ENCODE data around the gene ROPN1B. TPM values are rescaled to one million over a fixed set of nuclear protein-coding genes. Genes with fewer than 3 reads are reported as not detected.
"Not testable (repeated sequence)": the region's sequence is repeated elsewhere in the genome, so short reads cannot be mapped to it uniquely, and the experiment has no call there.

ROPN1B gene
- total RNA-seq, 3 donors from 2014 or later: not detected

- not testable (repeated sequence) for DNase-seq; H3K4me3 Mint-ChIP-seq; ATAC-seq; H3K36me3 Mint-ChIP-seq (ENCODE audit: insufficient read depth); H3K9me3 Mint-ChIP-seq; H3K4me1 Mint-ChIP-seq (ENCODE audit: low read depth)
- peaks cover 17% of the 10 kb centered on the region for H3K27me3 Mint-ChIP-seq (ENCODE audit: low read depth)
These were observed 32.1 kb upstream of the ROPN1B start for GRCh38 chr3:125936891-125937290.

- not testable (repeated sequence) for H3K9me3 Mint-ChIP-seq; DNase-seq; ATAC-seq; H3K4me3 Mint-ChIP-seq; H3K4me1 Mint-ChIP-seq (ENCODE audit: low read depth); H3K36me3 Mint-ChIP-seq (ENCODE audit: insufficient read depth)
- peaks cover 21% of the 10 kb centered on the region for H3K27me3 Mint-ChIP-seq (ENCODE audit: low read depth)
These were observed 21.2 kb upstream of the ROPN1B start for GRCh38 chr3:125947806-125948205.

- not testable (repeated sequence) for DNase-seq; H3K9me3 Mint-ChIP-seq; H3K4me3 Mint-ChIP-seq; H3K4me1 Mint-ChIP-seq (ENCODE audit: low read depth); H3K36me3 Mint-ChIP-seq (ENCODE audit: insufficient read depth)
- peak; percentile 14 to 28 for ATAC-seq
- H3K27me3 Mint-ChIP-seq (ENCODE audit: low read depth): peaks cover 21% of the 10 kb centered on the region
These were observed 20.1 kb upstream of the ROPN1B start for GRCh38 chr3:125948901-125949300.

- H3K4me3 Mint-ChIP-seq; ATAC-seq; H3K4me1 Mint-ChIP-seq (ENCODE audit: low read depth); DNase-seq; H3K9me3 Mint-ChIP-seq; H3K36me3 Mint-ChIP-seq (ENCODE audit: insufficient read depth): not testable (repeated sequence)
- H3K27me3 Mint-ChIP-seq (ENCODE audit: low read depth): peaks cover 17% of the 10 kb centered on the region
These were observed 17.8 kb upstream of the ROPN1B start for GRCh38 chr3:125951176-125951575.

DNA sequence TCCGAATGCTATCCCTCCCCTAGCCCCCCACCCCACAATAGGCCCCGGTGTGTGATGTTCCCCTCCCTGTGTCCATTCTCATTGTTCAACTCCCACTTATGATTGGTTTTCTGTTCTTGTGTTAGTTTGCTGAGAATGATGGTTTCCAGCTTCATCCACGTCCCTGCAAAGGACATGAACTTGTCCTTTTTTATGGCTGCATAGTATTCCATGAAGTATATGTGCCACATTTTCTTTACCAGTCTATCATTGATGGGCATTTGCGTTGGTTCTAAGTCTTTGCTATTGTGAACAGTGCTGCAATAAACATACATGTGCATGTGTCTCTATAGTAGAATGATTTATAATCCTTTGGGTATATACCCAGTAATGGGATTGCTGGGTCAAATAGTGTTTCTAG, 12.0 kb upstream of the ROPN1B start:
- H3K4me1 Mint-ChIP-seq (ENCODE audit: low read depth); ATAC-seq; H3K36me3 Mint-ChIP-seq (ENCODE audit: insufficient read depth); DNase-seq; H3K9me3 Mint-ChIP-seq; H3K4me3 Mint-ChIP-seq: not testable (repeated sequence)
- H3K27me3 Mint-ChIP-seq (ENCODE audit: low read depth): peaks cover 23% of the 10 kb centered on the region

DNA sequence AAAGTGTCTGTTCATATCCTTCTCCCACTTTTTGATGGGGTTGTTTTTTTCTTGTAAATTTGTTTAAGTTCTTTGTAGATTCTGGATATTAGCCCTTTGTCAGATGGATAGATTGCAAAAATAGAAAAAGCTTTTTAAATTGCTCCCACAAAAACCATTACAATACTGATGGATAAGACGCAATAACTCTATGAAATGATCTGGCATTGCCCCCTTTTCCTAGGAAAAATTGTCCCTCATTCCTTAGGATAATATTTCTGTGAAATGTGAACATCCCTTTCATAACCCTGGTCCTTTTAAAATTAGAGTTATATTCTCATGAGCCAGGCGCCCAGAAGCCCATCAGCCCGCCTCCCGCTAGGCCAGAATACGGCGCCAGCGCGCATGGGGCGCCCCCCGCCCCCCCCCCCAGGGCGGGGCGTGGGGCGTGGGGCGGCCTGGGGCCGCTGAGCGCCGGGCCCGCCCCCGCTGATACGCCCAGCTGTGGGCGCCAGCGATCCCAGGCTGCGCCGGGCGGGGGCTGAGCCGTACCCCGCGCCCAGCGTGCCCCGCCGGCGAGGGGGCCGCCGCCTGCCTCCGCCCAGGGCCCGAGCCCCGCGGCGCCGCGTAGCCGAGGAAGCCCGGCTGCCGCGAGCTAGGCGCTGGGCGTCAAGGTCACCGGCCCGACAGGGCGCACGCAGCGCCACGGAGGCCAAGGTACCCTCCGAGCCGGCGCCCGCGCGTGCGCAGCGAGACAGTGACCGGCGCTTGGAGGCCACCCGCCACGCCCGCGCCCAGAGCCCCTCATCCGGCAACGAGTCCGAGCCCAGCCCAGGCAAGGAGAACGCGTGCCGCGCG, 11.1 kb upstream of the ROPN1B start:
- Mint-ChIP-seq H3K36me3 (ENCODE audit: insufficient read depth) (no peaks in the 10 kb centered on the region), H3K9me3 (no peaks in the 10 kb centered on the region), H3K27me3 (ENCODE audit: low read depth) (peaks cover 22% of the 10 kb centered on the region), H3K4me3 (no peak overlapping the region), H3K4me1 (ENCODE audit: low read depth) (no peaks in the 10 kb centered on the region)
- ATAC-seq: peak; percentile 41 to 63
- no peak for DNase-seq

GRCh38 chr3:125958511-125959316, 10.3 kb upstream of the ROPN1B start:
- Mint-ChIP-seq H3K4me1 (ENCODE audit: low read depth) (no peaks in the 10 kb centered on the region), H3K36me3 (ENCODE audit: insufficient read depth) (no peaks in the 10 kb centered on the region), H3K9me3 (no peaks in the 10 kb centered on the region), H3K4me3 (no peak overlapping the region), H3K27me3 (ENCODE audit: low read depth) (peaks cover 22% of the 10 kb centered on the region)
- ATAC-seq (peak in 1 of 2 donors; percentile 23), DNase-seq (no peak)

DNA sequence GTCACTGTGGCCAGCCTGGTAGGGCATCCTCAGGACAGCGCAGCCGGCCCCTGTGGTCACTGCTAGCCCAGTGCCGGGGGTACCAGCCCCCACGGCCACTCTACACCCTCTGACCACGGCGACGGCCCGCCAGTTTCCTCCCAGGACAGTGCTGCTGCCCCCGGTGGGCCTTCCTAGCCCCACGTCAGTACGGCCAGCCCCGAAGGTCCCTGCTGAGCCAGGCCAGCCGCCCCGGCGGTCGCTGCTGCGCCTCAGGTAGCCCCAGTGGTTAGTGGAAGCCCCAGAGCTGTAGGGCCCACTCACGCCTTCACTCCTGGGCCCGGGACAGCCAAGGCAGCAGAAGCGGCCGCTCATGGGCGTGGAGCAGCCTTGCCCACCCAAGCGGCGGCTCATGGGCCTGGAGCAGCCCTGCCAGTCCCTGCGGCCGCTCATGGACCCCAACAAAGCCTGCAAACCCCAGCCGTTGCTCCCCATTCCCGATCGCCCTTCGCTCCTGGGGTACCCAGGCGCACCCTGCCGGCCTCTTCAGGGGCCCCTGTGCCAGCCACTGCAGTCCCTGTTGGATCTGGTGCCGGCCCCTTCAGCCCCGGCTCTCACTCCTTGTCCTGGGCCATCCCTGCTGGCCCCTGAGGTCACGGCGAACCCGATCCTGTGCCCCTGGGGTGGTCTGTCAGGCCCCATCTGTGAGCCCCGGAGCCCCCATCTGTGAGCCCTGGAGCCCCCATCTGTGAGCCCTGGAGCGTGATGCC, 9.5 kb upstream of the ROPN1B start:
- no peaks in the 10 kb centered on the region for H3K4me1 Mint-ChIP-seq (ENCODE audit: low read depth)
- no peaks in the 10 kb centered on the region for H3K9me3 Mint-ChIP-seq
- no peaks in the 10 kb centered on the region for H3K36me3 Mint-ChIP-seq (ENCODE audit: insufficient read depth)
- peaks cover 24% of the 10 kb centered on the region for H3K27me3 Mint-ChIP-seq (ENCODE audit: low read depth)
- DNase-seq (no peak), ATAC-seq (no peak)
- no peak overlapping the region for H3K4me3 Mint-ChIP-seq

DNA sequence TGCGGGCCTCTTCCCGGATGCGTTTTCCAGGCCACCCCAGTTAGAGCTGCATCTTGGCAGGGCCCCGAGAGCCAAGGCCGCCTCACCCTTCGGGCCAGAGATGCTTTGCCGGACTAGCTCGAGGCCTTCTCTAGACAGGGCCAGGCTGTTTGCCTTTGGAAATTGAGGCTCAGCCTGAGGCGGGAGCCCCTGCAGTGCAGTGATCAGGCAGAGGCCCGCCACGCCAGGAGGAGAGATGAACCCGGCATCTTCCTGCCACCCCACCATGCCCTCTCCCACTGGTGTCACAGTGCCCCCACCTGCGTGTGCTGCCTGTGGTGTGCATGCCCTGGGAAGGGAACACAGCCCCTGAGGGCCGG, 8.9 kb upstream of the ROPN1B start:
- ATAC-seq: no peak

GRCh38 chr3:125960456-125961288, 8.3 kb upstream of the ROPN1B start:
- peaks cover 21% of the 10 kb centered on the region for H3K27me3 Mint-ChIP-seq (ENCODE audit: low read depth)
- ATAC-seq (no peak), DNase-seq (no peak)
- H3K9me3 Mint-ChIP-seq: no peaks in the 10 kb centered on the region
- H3K4me1 Mint-ChIP-seq (ENCODE audit: low read depth): no peaks in the 10 kb centered on the region
- no peaks in the 10 kb centered on the region for H3K36me3 Mint-ChIP-seq (ENCODE audit: insufficient read depth)
- H3K4me3 Mint-ChIP-seq: no peak overlapping the region

More for the DNA sequence above, 8.9 kb upstream of the ROPN1B start:
- Mint-ChIP-seq H3K9me3 (no peaks in the 10 kb centered on the region), H3K36me3 (ENCODE audit: insufficient read depth) (no peaks in the 10 kb centered on the region), H3K4me3 (no peak overlapping the region), H3K27me3 (ENCODE audit: low read depth) (peaks cover 24% of the 10 kb centered on the region), H3K4me1 (ENCODE audit: low read depth) (no peaks in the 10 kb centered on the region)
- DNase-seq: no peak

DNA sequence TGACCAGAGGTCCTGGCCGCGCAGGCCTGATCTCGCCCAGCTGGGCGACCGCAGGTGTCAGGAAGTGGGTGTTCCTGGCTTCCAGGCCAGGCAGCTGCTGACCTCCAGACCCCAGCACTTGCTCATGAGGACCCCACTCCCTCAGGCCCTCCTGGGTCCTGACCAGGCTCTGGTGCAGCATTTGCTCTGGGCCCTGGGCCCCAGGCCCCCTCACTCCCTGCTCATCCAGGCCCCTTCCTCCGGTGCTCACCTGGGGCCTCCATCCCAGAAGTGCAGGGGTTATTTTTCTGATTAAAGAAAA, 7.7 kb upstream of the ROPN1B start:
- no peaks in the 10 kb centered on the region for H3K36me3 Mint-ChIP-seq (ENCODE audit: insufficient read depth)
- DNase-seq: no peak

DNA sequence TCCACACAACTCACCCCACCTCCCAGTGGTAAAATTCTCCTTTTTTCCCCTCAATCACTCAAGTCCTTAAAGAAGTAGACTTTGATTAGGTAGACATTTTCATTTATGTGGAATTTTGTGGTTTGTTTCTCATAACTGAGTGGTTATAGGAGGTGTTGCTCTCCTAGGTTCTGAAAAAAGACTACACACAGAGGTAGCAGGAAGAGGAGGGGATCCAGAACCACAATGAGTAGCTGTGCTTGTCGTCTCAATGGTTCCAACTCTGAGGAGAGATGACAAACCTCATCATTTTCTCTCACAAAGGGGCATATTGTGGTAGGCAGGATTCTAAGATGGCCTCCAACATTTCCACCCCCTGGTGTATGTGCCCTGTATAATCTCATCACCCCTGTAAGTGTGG, 5.1 kb upstream of the ROPN1B start:
- H3K9me3 Mint-ChIP-seq; H3K36me3 Mint-ChIP-seq (ENCODE audit: insufficient read depth); ATAC-seq: not testable (repeated sequence)

More for the DNA sequence above, 7.7 kb upstream of the ROPN1B start:
- H3K4me1 Mint-ChIP-seq (ENCODE audit: low read depth): no peaks in the 10 kb centered on the region
- no peak for ATAC-seq
- no peaks in the 10 kb centered on the region for H3K9me3 Mint-ChIP-seq
- H3K27me3 Mint-ChIP-seq (ENCODE audit: low read depth): peaks cover 21% of the 10 kb centered on the region
- no peak overlapping the region for H3K4me3 Mint-ChIP-seq

GRCh38 chr3:125965505-125965904, 3.5 kb upstream of the ROPN1B start:
- Mint-ChIP-seq H3K9me3 (no peaks in the 10 kb centered on the region), H3K36me3 (ENCODE audit: insufficient read depth) (no peaks in the 10 kb centered on the region), H3K4me3 (no peak overlapping the region), H3K4me1 (ENCODE audit: low read depth) (no peaks in the 10 kb centered on the region), H3K27me3 (ENCODE audit: low read depth) (peaks cover 12% of the 10 kb centered on the region)
- no peak for DNase-seq
- no peak for ATAC-seq

More for the DNA sequence above, 5.1 kb upstream of the ROPN1B start:
- H3K4me1 Mint-ChIP-seq (ENCODE audit: low read depth); H3K27me3 Mint-ChIP-seq (ENCODE audit: low read depth); H3K4me3 Mint-ChIP-seq; DNase-seq: not testable (repeated sequence)

GRCh38 chr3:125967156-125967555, 1.8 kb upstream of the ROPN1B start:
- ATAC-seq: no peak
- Mint-ChIP-seq H3K36me3 (ENCODE audit: insufficient read depth) (no peaks in the 10 kb centered on the region), H3K4me1 (ENCODE audit: low read depth) (peaks cover 4% of the 10 kb centered on the region), H3K4me3 (no peak overlapping the region), H3K27me3 (ENCODE audit: low read depth) (peaks cover 18% of the 10 kb centered on the region), H3K9me3 (no peaks in the 10 kb centered on the region)
- DNase-seq: no peak

Data from activated T-cell treated with anti-CD3 and anti-CD28 coated beads, Interleukin-2, amount 50 U/mL, for 4 hours (primary cell).